CD4-positive, CD25-positive, alpha-beta regulatory T cell (primary cell): Measurements from ENCODE around the gene EMX1. TPM values are rescaled to one million over a fixed set of nuclear protein-coding genes. Genes with fewer than 3 reads are reported as not detected.

Source experiments
- ATAC-seq, 2 donors: fragments of 150-1000 bp; cut with Tn5 transposase; one replicate each; pipeline ENCODE4 v1.10.0; 2021; ENCODE audit warnings: low read depth in 2 of 2, moderate number of reproducible peaks in 2 of 2, moderate library complexity in 1 of 2
- DNase-seq, 3 donors: peaks; one replicate each; pipeline versions ENCODE4 v3.0.0 to v3.0.0-alpha.2; 2012 to 2022; ENCODE audit warnings: mixed read lengths in 1 of 3
- H3K27ac ChIP-seq: one replicate; pipeline ENCODE4 v1.7.0; 2013; ENCODE audit warnings: mild to moderate bottlenecking, low read length; ENCODE audit not compliant: insufficient read depth, poor library complexity, severe bottlenecking
- H3K27me3 ChIP-seq: one replicate; pipeline ENCODE4 v1.7.0; 2013; ENCODE audit warnings: low read length; ENCODE audit not compliant: control insufficient read depth, insufficient read depth
- H3K36me3 ChIP-seq: one replicate; pipeline ENCODE4 v1.7.0; 2013; ENCODE audit warnings: mild to moderate bottlenecking, low read length, moderate library complexity; ENCODE audit not compliant: control insufficient read depth, insufficient read depth
- H3K4me1 ChIP-seq: 2 replicates; pipeline ENCODE4 v1.7.0; 2013; ENCODE audit warnings: mild to moderate bottlenecking, low read length; ENCODE audit not compliant: insufficient read depth, control insufficient read depth, poor library complexity, severe bottlenecking
- H3K4me3 ChIP-seq: one replicate; pipeline ENCODE4 v1.7.0; 2013; ENCODE audit warnings: low read depth, mild to moderate bottlenecking, low read length, moderate library complexity
- H3K9me3 ChIP-seq, 2 experiments: 1 replicate in 1 of 2; 2 replicates in 1 of 2; pipeline ENCODE4 v1.7.0; 2013; ENCODE audit warnings: low read length in 2 of 2, mild to moderate bottlenecking in 1 of 2, moderate library complexity in 1 of 2; ENCODE audit not compliant: control insufficient read depth in 2 of 2
- H3K27ac Mint-ChIP-seq, 3 donors: one replicate each; pipeline ENCODE4 v1.8.0; 2020 to 2022; ENCODE audit warnings: mild to moderate bottlenecking in 3 of 3, mixed read lengths in 3 of 3, moderate library complexity in 2 of 3
- H3K27me3 Mint-ChIP-seq: one replicate; pipeline ENCODE4 v1.8.0; 2022; ENCODE audit warnings: mild to moderate bottlenecking, mixed read lengths
- H3K36me3 Mint-ChIP-seq: one replicate; pipeline ENCODE4 v1.8.0; 2020; ENCODE audit warnings: mixed read lengths
- H3K4me1 Mint-ChIP-seq, 4 donors: one replicate each; pipeline ENCODE4 v1.8.0; 2020 to 2022; ENCODE audit warnings: mixed read lengths in 4 of 4, mild to moderate bottlenecking in 1 of 4
- H3K4me3 Mint-ChIP-seq, 4 donors: one replicate each; pipeline ENCODE4 v1.8.0; 2020 to 2022; ENCODE audit warnings: mild to moderate bottlenecking in 4 of 4, mixed read lengths in 4 of 4, moderate library complexity in 3 of 4
- H3K9me3 Mint-ChIP-seq, 7 donors: one replicate each; pipeline ENCODE4 v1.8.0; 2020 to 2022; ENCODE audit warnings: mixed read lengths in 7 of 7, mild to moderate bottlenecking in 3 of 7, moderate library complexity in 2 of 7
- polyA plus RNA-seq, 4 donors: library from polyadenylated mRNA; unstranded; fragments of 300-500 nt; fragmentation: Illumina TruSeq; gene quantifications; one replicate each; pipeline ENCODE4 v1.2.3, GENCODE V29; 2021
- total RNA-seq: library from RNA; stranded (reverse); gene quantifications from one replicate; pipeline ENCODE4 v1.2.3, GENCODE V29; 2022

EMX1 gene
- total and polyA plus RNA-seq, 5 donors from 2014 or later = not detected

DNA sequence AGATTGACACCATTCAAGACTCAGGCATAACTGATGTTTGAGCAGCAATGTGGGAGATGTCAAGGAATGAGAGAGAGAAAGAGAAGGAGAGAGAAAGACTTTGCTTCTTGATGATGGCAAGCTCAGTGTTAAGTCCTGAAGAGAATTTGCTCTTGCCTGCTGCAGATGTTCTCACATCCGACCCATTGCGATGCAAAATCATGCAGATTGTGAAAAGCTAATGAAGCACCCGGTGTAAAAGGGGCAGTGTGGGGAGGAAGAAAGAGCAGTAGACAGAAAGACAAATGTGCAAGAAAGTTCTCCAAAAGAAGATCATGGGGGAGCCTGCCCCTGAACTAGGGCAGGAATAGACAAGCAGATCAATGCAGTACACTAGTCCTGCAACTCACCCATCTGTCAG lies 57.7 kb downstream of the EMX1 start:
- Histone ChIP-seq H3K9me3 (no peaks in the 10 kb centered on the region), H3K27me3 (no peaks in the 10 kb centered on the region), H3K27ac (no peak overlapping the region), H3K4me1 (no peaks in the 10 kb centered on the region), H3K36me3 (no peaks in the 10 kb centered on the region), H3K4me3 (no peak overlapping the region)
- Mint-ChIP-seq H3K4me1 (peaks cover 0 to 4% (median 0%) of the 10 kb centered on the region in 4 donors), H3K4me3 (no peak overlapping the region), H3K27ac (no peak overlapping the region), H3K36me3 (no peaks in the 10 kb centered on the region), H3K9me3 (no peaks in the 10 kb centered on the region), H3K27me3 (peaks cover 5% of the 10 kb centered on the region)
- DNase-seq (no peak), ATAC-seq (no peak)

DNA sequence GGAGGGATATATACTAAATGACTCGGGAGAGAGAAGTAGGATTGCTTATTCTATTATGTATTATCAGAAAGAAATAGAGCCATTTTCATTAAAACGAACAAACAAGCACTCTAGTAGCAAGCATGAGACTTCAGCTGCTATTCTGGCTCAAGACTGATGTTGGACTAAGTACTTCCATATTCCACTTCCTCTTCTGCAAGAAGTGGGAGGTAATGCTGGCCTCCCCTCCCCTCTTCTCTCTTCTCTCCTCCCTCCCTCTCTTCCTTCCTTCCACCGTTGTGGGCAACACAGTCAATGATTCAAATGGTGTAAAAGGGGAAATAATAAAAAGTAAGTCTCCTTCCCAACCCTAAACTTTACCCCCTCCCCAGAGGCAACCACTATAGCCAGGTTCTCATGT lies 62.6 kb downstream of the EMX1 start:
- no peaks in the 10 kb centered on the region for H3K27me3 Mint-ChIP-seq
- H3K9me3 Mint-ChIP-seq = no peaks in the 10 kb centered on the region
- ATAC-seq (no peak), DNase-seq (no peak)
- peak overlapping the region in 1 of 3 donors; percentile 39 for H3K27ac Mint-ChIP-seq
- Histone ChIP-seq H3K36me3 (no peaks in the 10 kb centered on the region), H3K4me1 (no peaks in the 10 kb centered on the region), H3K27ac (no peak overlapping the region), H3K9me3 (no peaks in the 10 kb centered on the region), H3K4me3 (no peak overlapping the region), H3K27me3 (no peaks in the 10 kb centered on the region)
- peaks cover 4% of the 10 kb centered on the region for H3K36me3 Mint-ChIP-seq
- no peak overlapping the region for H3K4me3 Mint-ChIP-seq
- H3K4me1 Mint-ChIP-seq = no peaks in the 10 kb centered on the region

DNA sequence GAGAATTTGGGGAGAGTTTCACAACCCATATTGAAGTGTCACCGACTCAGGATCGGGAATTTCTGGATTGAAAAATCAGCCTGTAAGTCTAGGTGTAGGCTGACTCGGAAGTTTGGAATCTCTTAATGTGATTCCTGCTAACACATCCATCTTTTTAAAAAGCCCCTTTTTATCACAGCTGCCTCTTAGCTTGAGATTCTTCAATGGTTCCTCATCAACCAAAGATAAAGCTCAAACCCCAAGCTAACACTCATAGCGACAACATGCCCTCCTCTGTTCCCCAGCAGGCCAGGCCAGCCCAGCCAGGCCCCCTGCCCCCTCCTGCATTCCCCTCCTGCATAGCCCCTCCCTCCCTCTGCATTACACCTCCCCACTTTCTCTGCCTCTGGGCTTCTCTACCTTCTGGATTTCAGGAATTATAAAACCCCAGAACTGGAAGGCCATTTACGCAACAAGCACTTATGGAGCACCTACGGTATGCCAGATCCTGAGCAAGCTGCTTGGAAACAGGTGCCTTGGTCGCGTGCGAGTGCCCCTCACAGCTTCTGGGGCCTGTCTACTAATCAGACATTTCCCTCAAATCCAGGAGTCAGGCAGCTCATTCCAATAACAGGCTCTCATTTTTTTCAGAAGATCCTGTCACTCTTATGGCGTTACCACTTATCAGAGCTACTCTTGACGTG lies 63.4 kb downstream of the EMX1 start:
- Histone ChIP-seq H3K36me3 (no peaks in the 10 kb centered on the region), H3K4me3 (no peak overlapping the region), H3K27me3 (no peaks in the 10 kb centered on the region), H3K27ac (no peak overlapping the region), H3K9me3 (no peaks in the 10 kb centered on the region), H3K4me1 (no peaks in the 10 kb centered on the region)
- H3K27ac Mint-ChIP-seq = no peak overlapping the region
- ATAC-seq (no peak), DNase-seq (no peak)
- no peaks in the 10 kb centered on the region for H3K4me1 Mint-ChIP-seq
- H3K4me3 Mint-ChIP-seq = no peak overlapping the region
- H3K9me3 Mint-ChIP-seq = no peaks in the 10 kb centered on the region
- peaks cover 4% of the 10 kb centered on the region for H3K36me3 Mint-ChIP-seq
- no peaks in the 10 kb centered on the region for H3K27me3 Mint-ChIP-seq

DNA sequence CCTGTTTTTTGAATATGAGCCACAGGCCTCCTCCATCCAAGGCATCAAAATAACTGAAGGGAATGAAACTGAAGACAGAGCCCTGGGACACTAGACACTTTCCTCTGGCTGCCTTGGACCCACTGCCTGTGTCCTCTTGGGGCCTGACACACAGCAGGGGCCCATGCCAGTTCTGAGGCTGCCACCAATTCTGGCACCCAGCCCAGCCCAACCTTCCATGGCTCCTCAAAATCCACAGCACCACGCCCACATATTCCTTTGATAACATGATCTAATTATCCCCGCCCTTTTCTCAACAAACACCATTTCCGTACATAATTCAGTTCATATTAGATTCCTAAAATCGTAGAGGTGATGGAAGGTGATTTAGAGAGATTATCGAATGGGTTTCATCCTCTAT lies 64.2 kb downstream of the EMX1 start:
- Histone ChIP-seq H3K9me3 (no peaks in the 10 kb centered on the region), H3K4me3 (no peak overlapping the region), H3K27ac (no peak overlapping the region), H3K27me3 (no peaks in the 10 kb centered on the region), H3K36me3 (no peaks in the 10 kb centered on the region), H3K4me1 (no peaks in the 10 kb centered on the region)
- no peak overlapping the region for H3K4me3 Mint-ChIP-seq
- H3K27me3 Mint-ChIP-seq = no peaks in the 10 kb centered on the region
- no peaks in the 10 kb centered on the region for H3K4me1 Mint-ChIP-seq
- ATAC-seq = no peak
- H3K36me3 Mint-ChIP-seq = peaks cover 4% of the 10 kb centered on the region
- no peaks in the 10 kb centered on the region for H3K9me3 Mint-ChIP-seq
- no peak overlapping the region for H3K27ac Mint-ChIP-seq
- DNase-seq = no peak

DNA sequence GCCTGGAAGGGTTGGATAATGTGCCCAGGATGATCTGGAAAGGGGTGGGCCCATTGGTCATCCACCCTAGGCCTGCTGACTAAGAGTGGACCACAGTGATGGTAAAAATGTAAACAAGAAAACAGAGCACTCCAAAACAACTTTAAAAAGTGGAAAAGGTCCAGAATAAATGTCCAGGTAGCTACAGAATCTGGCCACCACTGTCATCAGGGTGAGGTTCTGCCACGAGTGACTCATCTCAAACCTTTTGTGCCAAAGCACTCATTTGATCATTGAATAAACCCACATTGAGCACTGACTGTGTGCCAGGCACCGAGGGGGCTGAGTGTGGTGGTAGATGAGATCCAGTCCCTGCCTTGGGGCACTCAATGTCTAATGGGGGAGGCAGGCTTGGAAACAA lies 64.9 kb downstream of the EMX1 start:
- Histone ChIP-seq H3K4me1 (no peaks in the 10 kb centered on the region), H3K27me3 (no peaks in the 10 kb centered on the region), H3K27ac (no peak overlapping the region), H3K36me3 (no peaks in the 10 kb centered on the region), H3K4me3 (no peak overlapping the region), H3K9me3 (no peaks in the 10 kb centered on the region)
- Mint-ChIP-seq H3K4me1 (no peaks in the 10 kb centered on the region), H3K27ac (no peak overlapping the region), H3K27me3 (no peaks in the 10 kb centered on the region), H3K36me3 (peaks cover 4% of the 10 kb centered on the region), H3K9me3 (no peaks in the 10 kb centered on the region), H3K4me3 (no peak overlapping the region)
- ATAC-seq = no peak
- DNase-seq = no peak

DNA sequence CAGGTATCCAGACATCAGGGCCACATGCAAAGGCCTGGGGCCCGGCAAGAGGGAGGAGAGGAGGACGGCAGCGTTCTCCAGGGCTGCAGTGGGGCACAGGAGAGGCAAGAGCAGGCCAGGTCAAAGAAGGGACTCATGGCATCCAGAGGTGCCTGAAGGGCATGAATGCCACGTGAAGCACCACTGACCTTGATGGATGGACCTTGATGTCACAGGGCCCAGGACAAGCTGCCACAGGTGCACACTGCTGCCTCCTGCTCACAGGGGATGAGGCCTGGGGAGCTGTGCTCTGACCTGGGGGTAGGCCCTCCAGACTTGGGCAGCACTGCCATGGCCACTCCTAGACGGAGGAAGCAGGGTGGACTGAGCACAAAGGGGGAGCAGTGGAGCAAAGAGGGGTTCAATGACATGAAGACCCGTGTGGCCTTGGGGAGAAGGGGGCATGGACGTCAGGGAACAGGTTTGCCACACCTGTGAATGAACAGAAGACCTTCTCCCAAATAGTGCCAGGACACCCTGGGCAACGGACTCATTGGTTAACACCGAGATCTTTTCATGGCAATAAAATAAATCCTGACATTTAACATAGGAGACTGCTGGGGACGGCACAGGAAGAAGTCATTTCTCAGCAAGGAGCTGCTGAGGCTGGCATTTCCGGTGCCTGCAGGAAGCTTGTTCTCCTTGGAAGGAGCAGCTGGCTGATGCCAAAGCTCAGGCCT lies 65.6 kb downstream of the EMX1 start:
- Histone ChIP-seq H3K4me1 (no peaks in the 10 kb centered on the region), H3K27me3 (no peaks in the 10 kb centered on the region), H3K4me3 (no peak overlapping the region), H3K27ac (no peak overlapping the region), H3K9me3 (no peaks in the 10 kb centered on the region), H3K36me3 (no peaks in the 10 kb centered on the region)
- ATAC-seq (no peak), DNase-seq (no peak)
- H3K36me3 Mint-ChIP-seq = peaks cover 4% of the 10 kb centered on the region
- no peaks in the 10 kb centered on the region for H3K4me1 Mint-ChIP-seq
- no peak overlapping the region for H3K4me3 Mint-ChIP-seq
- no peak overlapping the region for H3K27ac Mint-ChIP-seq
- no peaks in the 10 kb centered on the region for H3K27me3 Mint-ChIP-seq
- H3K9me3 Mint-ChIP-seq = no peaks in the 10 kb centered on the region

DNA sequence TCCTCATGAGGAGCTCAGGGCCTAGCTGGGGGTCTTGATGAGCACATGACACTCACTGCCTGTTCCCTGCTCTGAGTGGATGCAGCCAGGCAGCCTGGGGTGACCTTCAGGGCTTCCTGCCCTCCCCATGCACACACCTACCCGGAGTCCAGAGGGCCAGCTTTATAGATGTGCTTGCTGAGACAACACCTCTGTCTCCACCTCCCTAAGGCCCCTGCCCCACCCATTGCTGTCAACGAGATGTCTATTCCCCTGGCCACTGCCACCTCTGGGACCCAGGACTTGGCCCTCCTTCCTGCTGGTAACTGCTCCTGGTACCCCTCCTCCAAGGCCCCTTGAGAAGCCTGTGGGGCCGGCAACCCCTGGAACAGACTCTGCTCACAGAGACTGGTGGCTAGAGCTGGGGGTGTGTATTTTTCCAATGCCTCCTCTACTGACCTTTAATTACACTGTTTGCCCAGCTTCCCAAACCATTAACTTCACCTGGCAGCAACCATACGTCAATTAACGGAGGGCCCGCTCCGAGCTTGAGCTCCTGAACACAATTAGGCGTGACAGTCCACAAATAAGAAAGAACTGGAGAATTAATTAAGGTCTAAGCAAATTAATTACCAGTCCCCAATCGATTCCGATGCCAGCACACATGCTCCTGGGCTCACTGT lies 66.3 kb downstream of the EMX1 start:
- H3K27ac Mint-ChIP-seq = no peak overlapping the region
- Histone ChIP-seq H3K36me3 (no peaks in the 10 kb centered on the region), H3K4me1 (no peaks in the 10 kb centered on the region), H3K9me3 (no peaks in the 10 kb centered on the region), H3K4me3 (no peak overlapping the region), H3K27ac (no peak overlapping the region), H3K27me3 (no peaks in the 10 kb centered on the region)
- DNase-seq (no peak), ATAC-seq (no peak)
- no peak overlapping the region for H3K4me3 Mint-ChIP-seq
- no peaks in the 10 kb centered on the region for H3K9me3 Mint-ChIP-seq
- H3K36me3 Mint-ChIP-seq = peaks cover 4% of the 10 kb centered on the region
- H3K27me3 Mint-ChIP-seq = no peaks in the 10 kb centered on the region
- H3K4me1 Mint-ChIP-seq = no peaks in the 10 kb centered on the region
